Measurements from ENCODE around the gene TRAP1.
"Not testable (repeated sequence)": the region's sequence is repeated elsewhere in the genome, so short reads cannot be mapped to it uniquely, and the experiment has no call there.

Gene TRAP1

DNA sequence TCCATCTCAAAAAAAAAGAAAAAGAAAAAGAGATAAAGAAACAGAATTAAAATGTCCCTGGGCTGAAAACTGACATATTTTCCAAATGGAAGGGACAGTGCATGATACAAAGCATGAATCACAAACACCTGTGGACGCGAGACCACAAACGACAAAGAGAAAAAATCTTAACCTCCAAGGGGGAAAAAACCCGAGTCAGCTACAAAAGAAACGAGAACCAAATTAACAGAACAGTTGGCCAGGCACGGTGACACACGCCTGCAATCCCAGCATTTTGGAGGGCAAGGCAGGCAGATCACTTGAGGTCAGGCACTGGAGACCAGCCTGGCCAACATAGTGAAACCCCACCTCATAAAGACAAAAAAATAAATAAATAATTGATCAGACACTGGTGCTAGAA lies 1.9 kb downstream of the TRAP1 start:
- TF ChIP-seq, protein P1, sequence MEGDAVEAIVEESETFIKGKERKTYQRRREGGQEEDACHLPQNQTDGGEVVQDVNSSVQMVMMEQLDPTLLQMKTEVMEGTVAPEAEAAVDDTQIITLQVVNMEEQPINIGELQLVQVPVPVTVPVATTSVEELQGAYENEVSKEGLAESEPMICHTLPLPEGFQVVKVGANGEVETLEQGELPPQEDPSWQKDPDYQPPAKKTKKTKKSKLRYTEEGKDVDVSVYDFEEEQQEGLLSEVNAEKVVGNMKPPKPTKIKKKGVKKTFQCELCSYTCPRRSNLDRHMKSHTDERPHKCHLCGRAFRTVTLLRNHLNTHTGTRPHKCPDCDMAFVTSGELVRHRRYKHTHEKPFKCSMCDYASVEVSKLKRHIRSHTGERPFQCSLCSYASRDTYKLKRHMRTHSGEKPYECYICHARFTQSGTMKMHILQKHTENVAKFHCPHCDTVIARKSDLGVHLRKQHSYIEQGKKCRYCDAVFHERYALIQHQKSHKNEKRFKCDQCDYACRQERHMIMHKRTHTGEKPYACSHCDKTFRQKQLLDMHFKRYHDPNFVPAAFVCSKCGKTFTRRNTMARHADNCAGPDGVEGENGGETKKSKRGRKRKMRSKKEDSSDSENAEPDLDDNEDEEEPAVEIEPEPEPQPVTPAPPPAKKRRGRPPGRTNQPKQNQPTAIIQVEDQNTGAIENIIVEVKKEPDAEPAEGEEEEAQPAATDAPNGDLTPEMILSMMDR (conservative IDR thresholded peaks at IDR 0.05; ENCODE audit: low read length): no peak
- no peak for DNase-seq (ENCODE audit: low read depth)
- H3K4me3 ChIP-seq (ENCODE audit: low read length): no peak overlapping the region

DNA sequence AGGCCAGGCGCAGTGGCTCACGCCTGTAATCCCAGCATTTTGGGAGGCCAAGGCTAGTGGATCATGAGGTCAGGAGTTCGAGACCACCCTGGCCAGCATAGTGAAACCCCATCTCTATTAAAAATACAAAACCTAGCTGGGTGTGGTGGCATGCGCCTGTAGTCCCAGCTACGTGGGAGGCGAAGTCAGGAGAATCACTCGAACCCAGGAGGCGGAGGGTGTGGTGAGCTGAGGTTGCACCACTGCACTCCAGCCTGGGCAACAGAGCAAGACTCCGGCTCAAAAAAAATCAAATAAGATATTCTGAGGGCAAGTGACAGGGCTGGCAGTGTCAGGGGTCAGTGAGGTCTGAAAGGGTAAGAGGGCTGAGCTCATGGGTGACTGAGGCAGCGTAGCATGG lies 2.9 kb downstream of the TRAP1 start:
- not testable (repeated sequence) for H3K4me3 ChIP-seq (ENCODE audit: low read length); DNase-seq (ENCODE audit: low read depth)

DNA sequence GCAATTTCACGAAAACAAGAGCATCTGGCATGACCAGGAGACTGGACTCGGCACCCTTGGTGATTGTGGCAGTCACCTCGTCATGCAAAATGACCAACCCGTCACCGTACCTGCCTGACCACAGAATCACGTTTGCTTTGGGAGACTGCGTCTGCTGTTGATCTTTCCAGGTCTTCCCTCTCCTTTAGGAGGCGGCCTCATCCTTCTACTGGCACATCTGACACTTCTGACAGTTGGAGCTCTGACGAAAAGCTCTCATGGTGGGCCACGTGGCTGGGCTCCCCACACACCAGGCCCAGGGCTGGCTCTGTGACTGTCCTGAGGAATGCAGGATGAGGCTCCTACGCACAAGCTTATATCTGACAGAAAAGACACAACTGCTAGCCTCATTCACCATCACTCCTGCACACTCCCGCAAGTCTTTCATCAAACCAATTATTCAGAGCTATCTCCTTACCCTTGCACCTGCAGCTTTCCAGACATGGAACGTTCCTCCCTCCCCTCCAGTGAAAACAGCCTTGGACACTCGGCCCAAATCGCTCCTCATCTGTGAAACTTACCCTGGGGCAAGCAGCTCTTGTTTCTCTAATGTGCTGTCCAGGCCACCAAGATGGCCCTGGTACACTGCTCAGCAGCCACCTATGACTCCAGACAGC lies 3.6 kb downstream of the TRAP1 start:
- no peak for DNase-seq (ENCODE audit: low read depth)
- TF ChIP-seq, protein P1 (conservative IDR thresholded peaks at IDR 0.05; ENCODE audit: low read length): no peak
- H3K4me3 ChIP-seq (ENCODE audit: low read length): no peak overlapping the region

DNA sequence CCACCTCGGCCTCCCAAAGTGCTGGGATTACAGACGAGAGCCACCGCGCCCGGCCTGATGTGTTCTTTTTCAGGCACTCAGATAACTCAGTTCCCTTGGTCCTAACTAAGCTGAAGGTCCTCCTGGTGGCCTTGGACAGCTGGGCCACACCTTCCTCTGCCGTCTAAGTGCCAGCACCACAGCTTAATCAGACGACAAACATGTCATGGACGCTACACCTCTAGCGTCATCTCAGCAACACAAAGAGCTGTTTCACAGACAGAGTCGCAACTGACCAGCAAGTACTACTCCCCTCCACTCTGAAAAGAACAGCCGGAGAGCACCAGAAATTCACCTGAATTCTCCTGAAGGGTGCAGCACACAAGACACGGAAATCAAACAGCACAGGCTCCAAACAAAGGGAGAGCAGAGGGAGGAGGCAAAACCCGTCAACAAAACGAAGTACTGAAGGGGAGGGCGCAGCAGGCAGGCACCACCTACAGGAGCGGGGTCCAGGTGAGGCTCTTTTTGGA lies 4.4 kb downstream of the TRAP1 start:
- no peak for DNase-seq (ENCODE audit: low read depth)
- no peak overlapping the region for H3K4me3 ChIP-seq (ENCODE audit: low read length)
- TF ChIP-seq, protein P1 (conservative IDR thresholded peaks at IDR 0.05; ENCODE audit: low read length): no peak

DNA sequence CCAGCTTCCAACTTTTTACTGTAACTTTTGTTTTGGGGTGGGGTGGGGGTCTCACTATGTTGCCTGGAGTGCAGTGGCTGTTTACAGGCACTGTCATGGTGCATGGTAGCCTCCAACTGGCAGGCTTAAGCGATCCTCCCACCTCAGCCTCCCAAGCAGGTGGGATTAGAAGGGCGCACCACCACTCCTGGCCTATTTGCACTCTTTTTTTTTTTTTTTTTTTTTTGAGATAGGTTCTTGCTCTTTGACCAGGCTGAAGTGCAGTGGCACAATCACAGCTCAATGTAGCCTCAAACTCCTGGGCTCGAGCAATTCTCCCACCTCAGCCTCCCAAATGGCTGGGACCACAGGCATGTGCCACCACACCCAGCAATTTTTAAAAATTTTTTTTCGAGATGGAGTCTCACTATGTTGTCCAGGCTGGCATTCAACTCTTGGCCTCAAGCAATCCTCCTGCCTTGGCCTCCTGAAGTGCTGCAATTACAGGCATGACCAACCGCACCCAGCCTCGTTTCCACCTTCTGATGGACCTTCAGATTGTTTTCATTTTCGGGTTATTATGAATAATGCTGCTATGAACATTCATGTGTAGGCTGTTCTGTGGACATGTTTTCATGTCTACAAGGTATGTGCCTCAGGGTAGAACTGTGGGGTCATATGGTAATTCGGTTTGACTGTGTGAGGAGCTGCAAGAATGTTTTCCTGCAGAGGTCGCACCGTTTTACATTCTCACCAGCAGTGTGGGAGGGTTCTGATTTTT lies 10.9 kb downstream of the TRAP1 start:
- TF ChIP-seq, protein P1 (conservative IDR thresholded peaks at IDR 0.05; ENCODE audit: low read length): no peak
- H3K4me3 ChIP-seq (ENCODE audit: low read length): no peak overlapping the region
- DNase-seq (ENCODE audit: low read depth): no peak

DNA sequence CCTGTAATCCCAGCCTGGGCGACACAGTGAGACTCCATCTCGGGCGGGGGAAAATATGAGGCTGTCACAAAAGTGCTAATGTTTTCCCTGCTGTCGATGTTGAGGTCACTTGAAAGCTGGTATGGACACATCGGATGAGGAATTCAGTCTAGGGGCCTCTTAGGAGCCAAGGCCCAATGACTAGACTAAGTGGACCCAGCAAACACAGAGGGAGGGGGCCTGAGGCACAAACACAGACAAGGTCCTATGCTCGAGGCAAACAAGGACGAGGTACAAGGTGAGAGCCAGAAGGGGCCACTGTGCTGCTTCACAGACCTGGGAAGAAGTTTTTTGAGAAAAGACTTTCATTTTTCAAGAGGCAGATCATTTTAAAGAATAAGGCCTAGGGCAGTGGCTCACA lies 15.2 kb downstream of the TRAP1 start:
- TF ChIP-seq, protein P1 (conservative IDR thresholded peaks at IDR 0.05; ENCODE audit: low read length): no peak
- no peak for DNase-seq (ENCODE audit: low read depth)
- H3K4me3 ChIP-seq (ENCODE audit: low read length): no peak overlapping the region

DNA sequence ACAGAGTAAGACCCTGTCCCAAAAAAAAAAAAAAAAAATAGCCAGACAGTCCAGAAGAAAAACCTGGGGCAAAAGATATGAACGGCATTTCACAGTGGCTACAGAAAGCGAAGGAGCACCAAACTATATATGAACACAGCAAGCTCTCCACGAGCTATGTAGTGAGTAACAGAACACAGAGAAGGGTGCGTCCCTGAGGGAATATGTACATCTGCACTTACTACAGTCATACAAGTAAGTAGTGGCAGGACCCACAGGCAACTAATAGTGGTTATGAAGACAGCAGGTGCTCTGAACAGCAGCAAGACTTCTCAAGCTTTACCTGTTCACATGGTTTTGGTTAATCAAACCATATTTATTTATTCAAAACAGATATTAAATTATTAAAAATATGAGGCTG lies 15.8 kb downstream of the TRAP1 start:
- DNase-seq (ENCODE audit: low read depth): no peak
- TF ChIP-seq, protein P1 (conservative IDR thresholded peaks at IDR 0.05; ENCODE audit: low read length): no peak

More for the DNA sequence above, 15.8 kb downstream of the TRAP1 start:
- H3K4me3 ChIP-seq (ENCODE audit: low read length): no peak overlapping the region

All from AG10803 (cell line).